Subcutaneous adipose tissue (tissue), 4 donors: ENCODE data around the gene RAB33A. TPM values are rescaled to one million over a fixed set of nuclear protein-coding genes. Genes with fewer than 3 reads are reported as not detected.

Source experiments
- total RNA-seq, 4 donors: library from RNA; depleted of rRNA; stranded (reverse); fragments of >200 nt; gene quantifications; one replicate each; pipeline ENCODE4 v1.1.0, GENCODE V29; 2016
- TF ChIP-seq, protein P1 (sequence below): fragments of 450-650 bp; IDR thresholded peaks from one replicate; pipeline ENCODE4 v1.5.1; 2016; ENCODE audit warnings: low read depth, mild to moderate bottlenecking, control low read depth, antibody characterized with exemption, moderate library complexity

The RAB33A gene
- total RNA-seq, 4 donors from 2014 or later, result 0.88 to 3.6 TPM; not detected in 2

DNA sequence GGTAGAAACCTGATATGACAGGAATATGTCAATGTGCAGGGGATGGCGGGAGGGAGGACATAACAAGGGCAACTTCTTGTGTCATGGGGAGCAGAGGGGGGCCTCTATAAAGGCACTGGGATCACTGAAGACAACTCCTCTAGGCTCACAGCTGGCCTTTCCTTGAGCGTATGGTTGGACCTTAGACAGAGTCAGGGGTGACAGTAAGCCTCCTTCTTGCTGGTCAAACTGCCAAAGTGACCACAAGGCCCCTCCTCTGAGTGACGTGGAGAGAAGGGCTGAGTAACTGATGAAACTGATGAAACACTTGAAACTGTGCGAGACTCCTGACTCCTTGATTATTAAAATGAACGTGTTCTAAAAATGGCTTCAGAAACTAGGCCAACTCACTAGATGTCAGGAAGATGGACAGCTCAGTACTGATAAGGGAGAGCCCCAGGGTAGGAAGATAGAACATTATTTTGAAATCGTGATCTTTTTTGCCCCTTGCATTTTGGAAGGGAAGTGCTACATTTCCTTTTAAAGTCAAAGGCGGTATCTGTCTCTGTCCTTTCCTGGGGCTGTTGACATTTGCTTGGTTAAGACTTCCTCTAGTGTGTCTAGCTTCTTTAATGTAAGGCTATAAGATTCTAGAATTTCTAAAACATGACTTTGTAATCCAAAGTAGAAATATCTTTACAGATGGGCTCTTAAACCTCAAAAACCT is 1.6 kb downstream of the RAB33A start:
- TF ChIP-seq, protein P1, sequence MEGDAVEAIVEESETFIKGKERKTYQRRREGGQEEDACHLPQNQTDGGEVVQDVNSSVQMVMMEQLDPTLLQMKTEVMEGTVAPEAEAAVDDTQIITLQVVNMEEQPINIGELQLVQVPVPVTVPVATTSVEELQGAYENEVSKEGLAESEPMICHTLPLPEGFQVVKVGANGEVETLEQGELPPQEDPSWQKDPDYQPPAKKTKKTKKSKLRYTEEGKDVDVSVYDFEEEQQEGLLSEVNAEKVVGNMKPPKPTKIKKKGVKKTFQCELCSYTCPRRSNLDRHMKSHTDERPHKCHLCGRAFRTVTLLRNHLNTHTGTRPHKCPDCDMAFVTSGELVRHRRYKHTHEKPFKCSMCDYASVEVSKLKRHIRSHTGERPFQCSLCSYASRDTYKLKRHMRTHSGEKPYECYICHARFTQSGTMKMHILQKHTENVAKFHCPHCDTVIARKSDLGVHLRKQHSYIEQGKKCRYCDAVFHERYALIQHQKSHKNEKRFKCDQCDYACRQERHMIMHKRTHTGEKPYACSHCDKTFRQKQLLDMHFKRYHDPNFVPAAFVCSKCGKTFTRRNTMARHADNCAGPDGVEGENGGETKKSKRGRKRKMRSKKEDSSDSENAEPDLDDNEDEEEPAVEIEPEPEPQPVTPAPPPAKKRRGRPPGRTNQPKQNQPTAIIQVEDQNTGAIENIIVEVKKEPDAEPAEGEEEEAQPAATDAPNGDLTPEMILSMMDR, result no peak

DNA sequence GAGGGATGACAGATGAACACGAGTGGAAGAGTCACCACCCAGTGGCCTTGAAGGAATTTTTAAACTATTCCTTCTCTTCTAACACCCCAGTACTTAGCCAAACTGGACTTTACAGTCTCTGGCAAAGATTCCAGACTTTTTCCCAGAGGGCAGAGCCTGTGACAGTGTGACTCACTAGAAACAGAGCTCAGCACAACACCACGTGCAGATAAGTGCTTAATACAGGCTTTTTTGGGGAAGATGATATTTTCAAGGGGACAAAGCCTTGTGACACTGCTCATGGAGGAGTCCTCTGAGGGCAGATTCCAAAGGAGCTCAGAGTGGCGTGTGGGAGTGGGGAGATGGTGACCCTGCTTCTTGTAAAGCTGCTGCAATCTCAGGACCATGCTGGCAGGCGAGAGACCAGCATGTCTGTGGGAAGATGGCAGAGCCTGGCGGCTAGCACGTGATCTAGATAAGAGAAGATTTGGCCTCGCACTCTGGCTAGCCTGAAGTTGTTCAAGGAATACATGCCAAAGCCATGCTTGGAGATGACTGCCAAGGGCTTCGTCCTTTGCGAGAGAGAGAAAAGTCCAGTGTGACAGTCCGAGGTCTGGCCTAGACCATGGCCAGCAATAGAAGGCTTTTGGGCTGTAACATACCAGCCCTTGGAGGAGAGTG is 2.4 kb downstream of the RAB33A start:
- TF ChIP-seq, protein P1, result no peak

DNA sequence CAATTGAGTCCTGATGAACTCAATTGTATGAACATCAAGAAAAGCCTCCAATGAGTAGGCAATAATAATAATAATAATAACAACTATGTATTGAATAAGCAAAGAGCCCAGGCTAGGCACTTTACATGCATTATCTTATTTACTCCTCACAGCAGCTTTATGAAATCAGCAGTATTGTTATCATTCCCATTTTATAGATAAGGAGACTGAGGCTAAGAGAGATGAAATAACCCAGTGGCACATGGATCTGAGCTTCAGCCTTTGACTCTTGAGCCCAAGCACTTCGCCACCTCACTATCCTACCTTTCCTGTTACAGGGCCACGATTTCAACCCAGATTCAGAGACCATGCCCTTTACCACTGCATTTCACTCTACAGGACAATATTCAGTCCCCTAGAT is 3.2 kb downstream of the RAB33A start:
- TF ChIP-seq, protein P1, result no peak

GRCh38 chrX:130176354-130176776 is 4.6 kb downstream of the RAB33A start:
- TF ChIP-seq, protein P1, result no peak

DNA sequence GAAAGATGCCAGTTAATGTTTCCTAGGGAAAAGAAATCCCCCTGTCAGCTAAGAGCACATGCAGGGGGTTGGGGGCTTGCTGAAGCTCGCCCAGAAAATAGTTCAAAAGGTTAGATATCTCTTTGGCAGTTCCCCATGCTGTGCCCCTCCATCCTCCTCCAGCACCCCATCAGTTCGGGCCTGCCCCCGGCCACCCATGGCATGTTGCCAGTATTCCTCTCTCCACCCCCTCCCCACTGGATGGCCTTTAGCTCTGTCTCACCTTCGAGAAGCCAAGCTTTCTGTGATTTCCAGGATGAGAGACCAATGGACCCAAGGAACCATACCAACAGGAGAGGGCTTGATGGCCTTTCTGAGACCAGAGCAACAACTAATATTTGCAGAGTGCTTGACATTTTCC is 5.2 kb downstream of the RAB33A start:
- TF ChIP-seq, protein P1, result no peak

DNA sequence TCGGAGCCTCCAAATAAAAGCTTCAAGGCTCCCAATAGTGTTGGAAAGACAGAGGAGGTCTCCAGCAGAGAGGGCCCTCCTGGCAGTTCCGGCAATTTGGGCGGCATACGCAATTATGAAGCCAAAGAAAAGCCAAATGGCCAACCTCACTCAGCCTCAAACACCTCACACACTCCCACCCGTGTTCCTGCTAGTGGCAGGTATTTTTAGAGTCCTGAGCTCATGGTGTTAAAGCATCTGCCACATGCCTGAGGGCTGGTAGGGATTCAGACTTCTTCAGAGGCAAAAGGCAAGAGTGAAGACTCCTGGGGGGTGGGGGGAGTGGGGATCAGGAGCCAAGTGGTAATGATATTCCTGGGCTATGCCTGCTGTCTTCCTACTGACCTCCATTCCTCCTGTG is 7.4 kb downstream of the RAB33A start:
- TF ChIP-seq, protein P1, result no peak

DNA sequence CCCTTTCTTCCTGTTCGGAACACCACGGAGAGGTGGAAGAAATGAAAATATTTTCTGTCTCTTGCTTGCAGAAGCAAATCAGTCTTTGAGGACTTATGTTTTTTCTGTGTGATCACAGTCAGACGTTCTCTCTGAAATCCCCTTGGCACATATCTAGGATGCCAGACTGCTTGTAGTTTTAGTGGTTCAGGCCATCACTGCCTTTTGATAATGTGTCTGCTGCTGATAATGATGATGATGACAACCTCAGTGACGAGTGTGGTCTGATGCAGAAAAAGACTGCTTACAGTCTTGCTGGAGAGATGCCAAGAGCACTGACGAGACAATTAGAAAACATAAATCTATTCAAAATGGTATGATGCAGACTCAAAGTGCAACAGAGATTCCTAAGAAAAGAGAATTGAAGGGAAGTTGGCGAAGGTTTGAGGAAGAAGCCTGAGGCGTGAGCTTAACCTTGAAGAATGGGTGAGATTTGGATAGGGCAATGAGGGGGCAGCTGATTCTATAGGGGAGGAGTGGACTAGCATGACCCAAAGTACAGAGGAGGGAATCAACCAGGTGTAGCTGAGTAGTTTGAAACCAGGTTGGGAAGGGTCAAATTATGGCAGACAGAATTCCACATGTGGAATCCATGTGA is 7.9 kb downstream of the RAB33A start:
- TF ChIP-seq, protein P1, result no peak
